Activated gamma-delta T cell treated with Interleukin-2 at 50 U/mL for 16 hours (primary cell): ENCODE data around the gene KCNIP1.
"Not testable (repeated sequence)": the region's sequence is repeated elsewhere in the genome, so short reads cannot be mapped to it uniquely, and the experiment has no call there.

ENCODE experiments used
- DNase-seq: peaks from one replicate; pipeline ENCODE4 v3.0.0-alpha.2; 2020

The KCNIP1 gene

DNA sequence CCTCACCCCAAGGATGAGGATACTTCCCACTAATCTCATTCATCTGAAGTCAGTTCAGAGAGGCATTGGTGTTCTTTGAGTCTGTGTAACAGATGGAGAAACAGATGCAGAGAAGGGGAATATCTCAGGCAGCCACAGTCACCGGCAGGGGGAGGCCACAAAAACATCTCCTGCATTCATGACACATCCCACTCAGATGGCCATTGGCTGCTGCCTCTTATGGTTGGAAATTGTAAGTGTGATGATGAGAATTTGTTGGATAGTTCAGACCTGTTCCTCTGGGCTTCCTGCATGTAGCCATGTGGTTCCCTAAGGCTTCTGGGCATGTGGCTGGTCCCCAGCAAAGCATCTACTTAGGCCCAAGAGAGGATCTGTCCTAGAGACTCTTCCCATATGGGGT is 233.8 kb downstream of the KCNIP1 start:
- DNase-seq: no peak

GRCh38 chr5:170738840-170739239 is 235.0 kb downstream of the KCNIP1 start:
- DNase-seq: no peak

DNA sequence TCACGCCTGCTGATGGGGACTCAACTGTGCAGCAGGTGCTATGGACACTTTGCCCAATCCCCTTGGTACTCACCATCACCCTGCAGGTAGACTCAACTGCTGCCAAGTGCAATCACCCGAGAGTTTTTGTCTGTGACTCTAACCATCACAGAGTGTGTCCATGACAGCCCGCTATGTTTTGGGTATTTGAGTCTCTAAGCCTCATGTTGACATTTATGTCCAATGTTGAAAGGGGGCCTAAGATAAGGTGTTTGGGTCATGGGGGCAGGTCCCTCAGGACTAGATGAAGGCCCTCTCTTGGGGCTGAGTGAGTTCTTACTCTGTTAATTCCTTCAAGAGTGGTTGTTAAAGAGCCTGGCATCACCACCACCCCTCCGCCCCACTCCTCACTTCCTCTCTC is 235.6 kb downstream of the KCNIP1 start:
- no peak for DNase-seq

- no peak for DNase-seq
These were observed 236.9 kb downstream of the KCNIP1 start for GRCh38 chr5:170740551-170741205.

DNA sequence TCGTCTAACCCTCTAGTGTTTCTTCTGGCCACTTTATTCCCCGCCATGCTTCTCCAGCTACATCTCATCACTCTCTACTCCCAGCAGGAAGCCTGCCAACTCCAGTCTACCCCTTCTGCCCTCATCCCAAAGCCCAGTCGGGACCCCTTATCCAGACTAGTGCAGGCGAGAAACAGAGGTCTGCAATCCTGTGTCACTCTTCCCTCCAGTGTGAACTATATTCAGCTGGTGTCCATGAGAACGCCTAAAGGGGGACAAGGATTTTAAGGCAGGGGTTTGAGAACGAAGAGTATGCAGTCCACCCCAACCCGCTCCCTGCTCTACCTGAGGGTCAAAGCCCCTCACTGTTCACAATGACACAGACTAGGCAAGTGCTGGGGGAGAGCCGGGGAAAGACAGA is 238.0 kb downstream of the KCNIP1 start:
- DNase-seq: no peak

- no peak for DNase-seq
These were observed 240.0 kb downstream of the KCNIP1 start for GRCh38 chr5:170743876-170744212.

- no peak for DNase-seq
These were observed 241.8 kb downstream of the KCNIP1 start for GRCh38 chr5:170745481-170746071.

DNA sequence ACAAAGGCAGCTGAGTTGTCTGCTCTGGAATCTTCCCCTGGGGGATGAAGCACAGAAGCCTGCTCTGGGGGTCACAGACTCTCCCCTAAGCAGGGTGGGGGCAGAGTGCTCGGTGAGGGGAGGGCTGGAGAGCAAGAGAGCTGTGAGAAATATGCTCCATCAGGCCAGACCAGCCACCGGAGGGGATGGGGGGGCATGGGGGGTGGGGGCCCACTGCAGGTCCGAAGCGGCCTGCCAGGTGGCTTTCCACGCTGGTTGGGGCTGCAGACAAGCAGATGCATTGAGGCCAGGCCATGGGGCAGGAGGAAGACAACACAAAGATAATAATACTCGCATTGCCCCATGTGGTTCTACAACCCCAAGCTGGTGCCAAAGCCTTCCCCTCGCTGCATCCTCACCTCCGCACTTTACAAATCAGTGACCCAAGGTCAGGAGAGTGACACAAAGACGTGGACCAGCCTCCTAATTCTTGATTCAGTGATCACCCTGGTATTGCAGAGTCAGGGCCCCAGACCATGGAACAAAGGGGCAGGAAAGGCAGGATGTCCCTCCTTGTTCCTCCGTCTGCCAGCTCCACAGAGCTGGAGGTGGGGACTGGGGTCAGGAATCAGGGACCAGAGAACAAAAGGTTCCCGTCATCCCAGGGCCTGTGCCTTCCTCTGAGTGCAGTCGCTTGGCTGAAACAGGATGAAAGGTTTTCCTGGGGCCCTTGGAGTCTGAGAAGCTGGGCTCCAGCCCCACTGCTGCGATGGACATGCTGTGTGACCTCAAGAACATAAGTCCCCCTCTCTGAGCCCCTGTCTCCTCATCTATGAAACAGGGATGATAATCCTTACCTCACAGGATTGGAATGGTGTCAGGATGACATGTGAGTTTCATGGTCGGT is 242.5 kb downstream of the KCNIP1 start:
- DNase-seq: no peak

- no peak for DNase-seq
These were observed 243.1 kb downstream of the KCNIP1 start for GRCh38 chr5:170746961-170747340.

DNA sequence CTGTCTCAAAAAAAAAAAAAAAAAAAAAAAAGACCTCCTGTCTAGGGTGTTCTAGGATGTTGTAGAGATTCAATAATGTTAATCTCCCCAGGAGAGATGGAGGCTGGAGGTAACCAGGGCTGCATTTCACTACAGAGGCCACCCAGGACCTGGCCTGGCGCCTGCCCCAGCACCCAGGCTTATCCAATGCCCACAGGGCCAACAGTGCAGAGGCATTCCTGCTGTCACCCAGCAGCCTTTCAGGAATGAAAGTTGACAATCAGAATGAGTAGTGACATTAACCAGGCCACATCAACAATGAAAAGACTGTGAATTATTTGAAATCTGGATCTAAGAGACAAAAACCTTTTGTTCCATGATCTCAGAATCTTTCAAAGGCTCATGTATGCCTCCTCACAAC is 243.5 kb downstream of the KCNIP1 start:
- no peak for DNase-seq

GRCh38 chr5:170747851-170748250 is 244.0 kb downstream of the KCNIP1 start:
- no peak for DNase-seq

GRCh38 chr5:170748951-170749471 is 245.2 kb downstream of the KCNIP1 start:
- no peak for DNase-seq

DNA sequence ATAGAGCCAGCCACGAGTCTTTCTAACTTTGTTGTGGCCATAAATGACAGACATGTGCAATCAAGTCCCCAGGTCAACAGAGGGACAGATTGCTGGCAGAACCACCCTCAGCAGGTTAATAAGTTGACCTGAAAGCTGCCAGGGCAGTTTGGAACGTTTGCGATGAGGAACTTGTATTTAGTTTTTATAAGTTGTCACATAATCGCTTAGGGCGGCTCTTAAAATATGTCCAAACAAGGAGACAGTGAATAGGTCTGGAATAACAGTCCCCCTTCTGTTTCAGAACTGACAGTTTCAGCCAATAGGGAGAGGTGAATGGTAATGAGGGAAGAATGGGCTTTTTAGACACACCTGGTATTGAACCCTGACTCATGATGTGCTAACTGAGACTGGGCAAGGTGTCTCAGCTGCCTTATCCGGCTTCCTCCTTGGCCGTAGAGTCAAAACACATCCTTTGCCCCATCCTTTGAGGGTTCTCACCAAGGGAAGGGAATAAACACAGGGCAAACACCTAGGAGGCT is 246.2 kb downstream of the KCNIP1 start:
- DNase-seq: no peak

DNA sequence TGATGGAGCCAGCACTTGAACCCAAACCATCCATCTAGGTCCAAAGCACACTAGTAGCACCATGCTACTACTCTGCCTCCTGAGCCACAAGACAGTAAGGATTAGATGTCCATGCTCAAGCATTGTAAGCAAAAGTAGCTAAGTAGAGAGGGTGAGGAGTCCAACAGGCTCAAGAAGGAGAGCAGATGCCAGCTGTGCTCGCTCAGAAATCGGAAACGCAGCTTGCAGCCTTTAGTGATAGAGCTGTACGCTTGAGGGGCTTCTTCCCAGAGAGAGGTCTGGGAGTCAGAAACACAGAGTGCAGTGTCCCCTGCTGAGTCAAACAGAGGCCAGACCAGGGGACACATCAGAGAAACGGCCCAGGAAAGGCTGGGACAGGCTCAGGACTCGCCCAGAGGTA is 247.0 kb downstream of the KCNIP1 start:
- no peak for DNase-seq

- DNase-seq: no peak
These were observed 247.8 kb downstream of the KCNIP1 start for GRCh38 chr5:170751631-170752030.

DNA sequence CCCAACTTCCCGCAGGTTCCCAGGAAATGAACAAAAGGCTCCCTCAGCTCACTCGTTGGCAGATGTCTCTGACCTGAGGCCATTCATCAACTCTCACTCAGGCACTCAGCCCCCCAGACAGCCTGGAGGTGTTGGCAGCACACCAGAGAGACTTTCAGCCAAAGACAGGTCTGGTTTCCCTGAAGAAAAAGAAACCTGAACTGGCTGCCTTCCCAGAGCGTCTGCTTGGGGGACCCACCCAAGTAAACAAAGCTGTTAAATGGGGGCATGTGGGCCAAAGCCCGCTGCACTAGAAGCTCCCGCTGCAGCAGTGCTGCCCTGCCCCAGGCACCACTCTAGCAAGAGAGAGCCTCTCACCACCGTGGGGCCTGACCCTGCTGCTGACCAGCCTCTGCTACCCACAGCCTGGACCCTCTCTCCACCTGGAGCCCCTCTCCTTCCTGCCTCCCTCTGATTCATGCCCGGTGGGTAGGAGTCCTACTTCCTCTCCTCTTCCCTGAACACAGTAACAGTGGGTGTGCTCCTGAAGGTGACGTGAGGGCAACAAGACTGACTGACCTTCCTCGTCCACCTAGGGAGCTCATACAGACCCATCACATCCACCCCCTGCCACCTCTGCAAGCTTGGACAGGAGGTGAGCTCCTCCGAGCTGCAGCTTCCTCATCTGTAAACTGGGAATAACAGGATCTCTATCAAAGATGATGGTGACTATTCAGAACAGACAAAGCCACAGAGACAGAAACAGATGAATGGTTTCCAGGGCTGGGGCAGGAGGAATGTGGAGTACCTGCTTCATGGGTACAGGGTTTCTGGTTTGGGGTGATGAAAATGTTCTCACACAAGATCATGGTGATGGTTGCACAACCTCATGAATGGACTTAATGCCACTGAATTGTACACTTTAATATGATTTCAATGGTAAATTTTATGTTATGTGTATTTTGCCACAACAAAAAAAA is 248.7 kb downstream of the KCNIP1 start:
- no peak for DNase-seq

DNA sequence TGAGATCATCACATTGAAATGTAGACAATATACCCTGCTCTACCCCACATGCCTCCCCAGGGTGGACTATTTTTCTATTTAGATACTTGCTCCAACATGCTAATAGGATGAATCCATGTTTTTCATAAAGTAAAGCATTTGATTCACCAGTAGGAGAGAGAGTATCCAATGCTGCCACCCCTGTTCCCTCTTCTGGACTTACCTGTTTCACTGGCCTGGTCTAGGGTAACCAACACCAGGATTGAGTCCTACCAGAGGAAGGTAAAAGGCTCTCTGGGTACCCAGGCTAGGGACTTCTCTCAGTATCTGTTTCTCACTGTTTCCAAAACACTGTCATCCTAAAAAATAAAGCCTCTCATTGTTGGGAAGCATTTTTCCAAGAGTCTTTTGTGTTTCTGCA is 249.5 kb downstream of the KCNIP1 start:
- DNase-seq: no peak

DNA sequence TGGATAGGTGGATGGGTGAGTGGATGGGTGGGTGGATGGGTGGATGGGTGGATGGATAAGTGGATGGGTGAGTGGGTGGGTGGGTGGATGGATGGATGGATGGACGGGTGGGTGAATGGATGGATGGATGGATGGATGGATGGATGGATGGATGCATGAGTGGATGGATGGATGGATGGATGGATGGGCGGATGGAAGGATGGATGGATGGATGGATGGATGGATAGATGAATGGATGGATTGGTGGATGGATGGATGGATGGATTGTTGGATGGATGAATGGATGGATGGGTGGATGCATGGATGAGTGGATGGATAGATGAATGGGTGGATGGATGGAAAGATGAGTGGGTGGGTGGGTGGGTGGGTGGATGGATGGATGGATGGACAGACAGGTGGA is 250.7 kb downstream of the KCNIP1 start:
- DNase-seq: not testable (repeated sequence)

DNA sequence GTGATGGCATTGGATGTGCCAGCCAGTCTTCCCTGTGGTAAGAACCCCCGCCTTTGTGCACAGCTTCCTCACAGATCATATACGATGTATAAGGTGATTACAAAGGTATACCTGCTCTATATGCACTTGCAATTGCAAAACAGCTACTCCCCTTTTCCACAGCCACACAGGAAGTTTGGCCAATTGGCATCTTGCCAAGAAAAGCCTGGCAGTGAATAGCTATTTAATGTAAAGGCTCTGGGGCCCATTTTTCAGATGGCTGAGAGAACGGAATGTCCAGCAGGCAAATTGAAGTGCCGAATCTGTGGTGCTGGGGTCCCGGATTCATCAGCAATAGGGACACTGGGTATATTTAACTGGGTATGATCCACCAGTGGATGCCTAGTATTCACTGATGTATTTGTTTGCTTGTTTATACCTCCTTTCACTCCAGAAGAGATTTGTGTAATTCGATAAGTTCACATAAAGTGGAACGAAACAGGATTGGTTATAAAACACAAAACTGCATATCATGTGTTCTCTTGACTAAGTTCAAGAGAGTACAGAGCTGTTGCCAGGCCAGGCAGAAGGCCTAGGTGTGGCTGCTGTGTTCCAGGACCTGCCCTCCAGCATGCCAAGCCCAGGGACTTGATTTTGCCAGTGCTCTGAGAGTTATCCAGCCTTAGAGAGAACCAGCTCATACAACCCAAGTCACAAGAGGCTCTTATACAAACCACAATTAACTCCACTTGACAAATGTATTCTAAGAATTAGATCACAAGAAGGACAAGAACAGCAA is 252.0 kb downstream of the KCNIP1 start:
- no peak for DNase-seq

DNA sequence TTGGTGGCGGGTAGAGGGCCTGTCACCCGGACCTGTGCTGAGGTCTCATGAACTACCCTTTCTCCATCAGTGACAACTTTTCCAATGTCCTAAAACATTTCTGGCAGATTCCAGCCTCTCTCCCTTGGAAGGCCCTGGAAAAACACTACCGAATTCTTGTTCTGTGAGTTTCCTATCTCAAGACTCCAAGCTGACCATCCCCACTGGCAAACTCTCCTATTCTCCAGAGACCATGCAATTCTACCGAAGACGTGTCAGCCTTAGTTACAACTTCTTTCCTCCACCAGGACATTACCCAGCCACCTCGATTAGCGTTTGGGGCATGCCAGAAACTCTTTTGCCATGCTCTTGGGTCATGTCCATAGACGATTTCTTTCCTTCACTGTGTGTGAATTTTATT is 252.9 kb downstream of the KCNIP1 start:
- DNase-seq: no peak

GRCh38 chr5:170757182-170757601 is 253.4 kb downstream of the KCNIP1 start:
- no peak for DNase-seq

DNA sequence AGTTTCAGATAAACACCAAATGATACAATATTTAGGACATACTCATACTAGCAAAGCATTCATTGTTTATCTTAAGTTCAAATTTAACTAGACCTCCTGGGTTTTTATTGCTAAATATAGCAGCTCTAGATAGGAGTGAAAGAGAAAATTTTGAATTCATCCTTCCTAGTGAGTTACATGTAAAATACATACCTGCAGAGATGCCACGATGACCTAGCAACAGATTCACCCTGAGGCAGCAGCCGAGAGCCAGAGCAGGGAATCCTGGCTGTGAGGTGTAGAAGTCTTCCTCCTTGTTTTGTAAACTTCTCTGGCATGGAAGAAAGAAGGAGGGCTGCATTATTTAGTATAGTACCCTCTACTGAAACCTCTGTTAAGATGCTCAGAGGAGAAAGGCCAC is 253.8 kb downstream of the KCNIP1 start:
- no peak for DNase-seq
